HFF-Myc (cell line): ENCODE measurements around the gene TDRD12.
"Not testable (repeated sequence)": the region's sequence is repeated elsewhere in the genome, so short reads cannot be mapped to it uniquely, and the experiment has no call there.

Experiments
- DNase-seq: peaks from one replicate; pipeline ENCODE4 v3.0.0-alpha.2; 2011; ENCODE audit warnings: low read depth; ENCODE audit errors: extremely low read depth
- H3K4me3 ChIP-seq: replicated peaks from 2 replicates; pipeline ENCODE4 v1.5.1; 2011; ENCODE audit warnings: low read depth, mild to moderate bottlenecking, control low read depth, low read length
- CTCF ChIP-seq: IDR thresholded peaks from 2 replicates; pipeline ENCODE4 v1.5.1; 2012; ENCODE audit warnings: mild to moderate bottlenecking, low read depth, low read length, control low read depth; ENCODE audit errors: missing control alignments

TDRD12 gene

GRCh38 chr19:32828643-32829344, 109.2 kb downstream of the TDRD12 start:
- DNase-seq = no peak
- no peak for TF ChIP-seq CTCF
- no peak overlapping the region for H3K4me3 ChIP-seq

GRCh38 chr19:32829345-32829896, 109.9 kb downstream of the TDRD12 start:
- H3K4me3 ChIP-seq = no peak overlapping the region
- no peak for DNase-seq
- no peak for TF ChIP-seq CTCF

- DNase-seq = no peak
- TF ChIP-seq CTCF = no peak
- H3K4me3 ChIP-seq = no peak overlapping the region
These were observed 110.9 kb downstream of the TDRD12 start for GRCh38 chr19:32830231-32831014.

GRCh38 chr19:32831611-32832010, 112.0 kb downstream of the TDRD12 start:
- TF ChIP-seq CTCF = no peak
- no peak overlapping the region for H3K4me3 ChIP-seq
- DNase-seq = no peak

- not testable (repeated sequence) for DNase-seq
These were observed 112.5 kb downstream of the TDRD12 start for GRCh38 chr19:32832094-32832493.

GRCh38 chr19:32832825-32833224, 113.3 kb downstream of the TDRD12 start:
- not testable (repeated sequence) for H3K4me3 ChIP-seq, DNase-seq

More at GRCh38 chr19:32832094-32832493, 112.5 kb downstream of the TDRD12 start:
- H3K4me3 ChIP-seq = not testable (repeated sequence)

GRCh38 chr19:32833388-32833787, 113.8 kb downstream of the TDRD12 start:
- DNase-seq, H3K4me3 ChIP-seq: not testable (repeated sequence)

- no peak overlapping the region for H3K4me3 ChIP-seq
- no peak for TF ChIP-seq CTCF
- DNase-seq = no peak
These were observed 118.0 kb downstream of the TDRD12 start for GRCh38 chr19:32837531-32837930.
